ENCODE results near the gene SCLT1.

Gene SCLT1

GRCh38 chr4:128913228-128913627 lies 180.1 kb downstream of the SCLT1 start:
- Histone ChIP-seq H3K36me3 (replicated peaks; ENCODE audit: low read depth, low read length) (no peaks in the 10 kb centered on the region), H3K27ac (ENCODE audit: low read length) (no peak overlapping the region), H3K79me2 (ENCODE audit: low read length) (no peaks in the 10 kb centered on the region), H3K9ac (ENCODE audit: low read length) (no peak overlapping the region), H3K4me3 (ENCODE audit: low read length) (no peak overlapping the region), H3K4me2 (ENCODE audit: low read length) (no peak overlapping the region), H4K20me1 (ENCODE audit: insufficient read depth, low read length) (no peaks in the 10 kb centered on the region), H3K27me3 (ENCODE audit: low read depth, low read length) (no peaks in the 10 kb centered on the region), H3K9me3 (ENCODE audit: insufficient read depth, low read length) (no peaks in the 10 kb centered on the region), H2AFZ (ENCODE audit: low read depth, low read length) (no peak overlapping the region), H3K4me1 (ENCODE audit: low read length) (no peaks in the 10 kb centered on the region)
- TF ChIP-seq, protein P1, sequence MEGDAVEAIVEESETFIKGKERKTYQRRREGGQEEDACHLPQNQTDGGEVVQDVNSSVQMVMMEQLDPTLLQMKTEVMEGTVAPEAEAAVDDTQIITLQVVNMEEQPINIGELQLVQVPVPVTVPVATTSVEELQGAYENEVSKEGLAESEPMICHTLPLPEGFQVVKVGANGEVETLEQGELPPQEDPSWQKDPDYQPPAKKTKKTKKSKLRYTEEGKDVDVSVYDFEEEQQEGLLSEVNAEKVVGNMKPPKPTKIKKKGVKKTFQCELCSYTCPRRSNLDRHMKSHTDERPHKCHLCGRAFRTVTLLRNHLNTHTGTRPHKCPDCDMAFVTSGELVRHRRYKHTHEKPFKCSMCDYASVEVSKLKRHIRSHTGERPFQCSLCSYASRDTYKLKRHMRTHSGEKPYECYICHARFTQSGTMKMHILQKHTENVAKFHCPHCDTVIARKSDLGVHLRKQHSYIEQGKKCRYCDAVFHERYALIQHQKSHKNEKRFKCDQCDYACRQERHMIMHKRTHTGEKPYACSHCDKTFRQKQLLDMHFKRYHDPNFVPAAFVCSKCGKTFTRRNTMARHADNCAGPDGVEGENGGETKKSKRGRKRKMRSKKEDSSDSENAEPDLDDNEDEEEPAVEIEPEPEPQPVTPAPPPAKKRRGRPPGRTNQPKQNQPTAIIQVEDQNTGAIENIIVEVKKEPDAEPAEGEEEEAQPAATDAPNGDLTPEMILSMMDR (IDR thresholded peaks at IDR 0.05; ENCODE audit: low read depth, low read length): no peak
- TF ChIP-seq EZH2phosphoT487 (IDR thresholded peaks at IDR 0.05; ENCODE audit: low read depth): no peak

GRCh38 chr4:128908735-128909134 lies 184.6 kb downstream of the SCLT1 start:
- Histone ChIP-seq H3K27ac (ENCODE audit: low read length) (no peak overlapping the region), H3K4me2 (ENCODE audit: low read length) (no peak overlapping the region), H3K9me3 (ENCODE audit: insufficient read depth, low read length) (no peaks in the 10 kb centered on the region), H3K4me1 (ENCODE audit: low read length) (no peaks in the 10 kb centered on the region; the same call in 1 of the 2 replicates), H3K4me3 (ENCODE audit: low read length) (no peak overlapping the region), H2AFZ (ENCODE audit: low read depth, low read length) (no peak overlapping the region), H4K20me1 (ENCODE audit: insufficient read depth, low read length) (no peaks in the 10 kb centered on the region), H3K27me3 (ENCODE audit: low read depth, low read length) (no peaks in the 10 kb centered on the region), H3K79me2 (ENCODE audit: low read length) (no peaks in the 10 kb centered on the region), H3K9ac (ENCODE audit: low read length) (no peak overlapping the region), H3K36me3 (replicated peaks; ENCODE audit: low read depth, low read length) (no peaks in the 10 kb centered on the region)
- no peak for TF ChIP-seq EZH2phosphoT487 (IDR thresholded peaks at IDR 0.05; ENCODE audit: low read depth)
- TF ChIP-seq, protein P1 (IDR thresholded peaks at IDR 0.05; ENCODE audit: low read depth, low read length): no peak

GRCh38 chr4:128907981-128908380 lies 185.4 kb downstream of the SCLT1 start:
- Histone ChIP-seq H3K79me2 (ENCODE audit: low read length) (no peaks in the 10 kb centered on the region), H2AFZ (ENCODE audit: low read depth, low read length) (no peak overlapping the region), H3K4me3 (ENCODE audit: low read length) (no peak overlapping the region), H3K4me2 (ENCODE audit: low read length) (no peak overlapping the region), H4K20me1 (ENCODE audit: insufficient read depth, low read length) (no peaks in the 10 kb centered on the region), H3K27me3 (ENCODE audit: low read depth, low read length) (no peaks in the 10 kb centered on the region), H3K4me1 (ENCODE audit: low read length) (no peaks in the 10 kb centered on the region; the same call in 1 of the 2 replicates), H3K9me3 (ENCODE audit: insufficient read depth, low read length) (no peaks in the 10 kb centered on the region), H3K36me3 (replicated peaks; ENCODE audit: low read depth, low read length) (no peaks in the 10 kb centered on the region), H3K9ac (ENCODE audit: low read length) (no peak overlapping the region), H3K27ac (ENCODE audit: low read length) (no peak overlapping the region)
- TF ChIP-seq, protein P1 (IDR thresholded peaks at IDR 0.05; ENCODE audit: low read depth, low read length): no peak
- no peak for TF ChIP-seq EZH2phosphoT487 (IDR thresholded peaks at IDR 0.05; ENCODE audit: low read depth)

GRCh38 chr4:128906581-128906980 lies 186.8 kb downstream of the SCLT1 start:
- H3K4me3 ChIP-seq (ENCODE audit: low read length): no peak overlapping the region
- no peak overlapping the region for H2AFZ ChIP-seq (ENCODE audit: low read depth, low read length)
- TF ChIP-seq, protein P1 (IDR thresholded peaks at IDR 0.05; ENCODE audit: low read depth, low read length): no peak
- TF ChIP-seq EZH2phosphoT487 (IDR thresholded peaks at IDR 0.05; ENCODE audit: low read depth): no peak
- no peaks in the 10 kb centered on the region; the same call in 1 of the 2 replicates for H3K4me1 ChIP-seq (ENCODE audit: low read length)
- H3K36me3 ChIP-seq (replicated peaks; ENCODE audit: low read depth, low read length): no peaks in the 10 kb centered on the region
- H3K27ac ChIP-seq (ENCODE audit: low read length): no peak overlapping the region
- H4K20me1 ChIP-seq (ENCODE audit: insufficient read depth, low read length): no peaks in the 10 kb centered on the region
- no peaks in the 10 kb centered on the region for H3K79me2 ChIP-seq (ENCODE audit: low read length)
- no peaks in the 10 kb centered on the region for H3K27me3 ChIP-seq (ENCODE audit: low read depth, low read length)
- H3K4me2 ChIP-seq (ENCODE audit: low read length): no peak overlapping the region
- H3K9ac ChIP-seq (ENCODE audit: low read length): no peak overlapping the region
- no peaks in the 10 kb centered on the region for H3K9me3 ChIP-seq (ENCODE audit: insufficient read depth, low read length)

Data from OCI-LY3 (cell line).